Measurements from ENCODE around the gene NTM. TPM values are rescaled to one million over a fixed set of nuclear protein-coding genes. Genes with fewer than 3 reads are reported as not detected.
A peak's percentile ranks its signal among the peaks of the same experiment; 100 is the strongest.
"Not testable (repeated sequence)": the region's sequence is repeated elsewhere in the genome, so short reads cannot be mapped to it uniquely, and the experiment has no call there.

Gene NTM
- total RNA-seq, 1 experiment from 2014 or later = 16.4 TPM

DNA sequence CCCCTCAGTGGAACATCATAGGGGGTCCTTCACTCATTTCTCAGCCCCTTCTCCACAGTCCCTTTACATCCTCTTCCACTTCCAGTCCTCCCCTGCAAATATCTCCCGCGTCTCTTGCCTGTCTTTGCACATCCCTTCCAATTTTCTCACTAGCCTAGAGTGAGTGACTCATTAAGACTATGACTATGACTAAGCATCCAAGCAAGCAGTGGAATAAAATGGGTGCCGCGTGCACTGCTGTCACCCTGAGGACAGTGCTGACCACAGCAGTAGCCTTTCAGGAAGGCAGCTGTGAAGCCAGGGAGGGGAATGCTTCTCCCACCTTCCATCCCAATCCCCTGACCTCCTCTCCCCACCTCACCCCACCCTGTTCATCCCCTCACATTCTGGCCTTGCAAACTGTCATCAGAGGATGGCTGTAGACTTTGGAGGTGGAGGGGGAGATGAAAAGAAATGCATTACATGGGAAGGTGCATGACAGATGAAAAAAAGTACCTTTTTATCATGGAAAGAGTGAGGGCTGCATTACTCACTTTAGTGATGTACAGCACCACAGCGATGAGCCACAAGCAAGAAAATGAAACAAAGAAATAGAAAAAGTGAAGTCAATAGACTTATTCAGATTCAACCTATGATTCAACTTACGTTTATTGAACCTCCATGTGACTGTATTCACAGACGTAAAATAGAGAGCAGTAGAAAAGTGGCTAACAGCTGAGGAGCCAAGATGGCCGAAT, 948.2 kb downstream of the NTM start (continued):
- TF ChIP-seq ZNF671 (CRISPR knock-in tag; IDR thresholded peaks at IDR 0.05) = no peak

DNA sequence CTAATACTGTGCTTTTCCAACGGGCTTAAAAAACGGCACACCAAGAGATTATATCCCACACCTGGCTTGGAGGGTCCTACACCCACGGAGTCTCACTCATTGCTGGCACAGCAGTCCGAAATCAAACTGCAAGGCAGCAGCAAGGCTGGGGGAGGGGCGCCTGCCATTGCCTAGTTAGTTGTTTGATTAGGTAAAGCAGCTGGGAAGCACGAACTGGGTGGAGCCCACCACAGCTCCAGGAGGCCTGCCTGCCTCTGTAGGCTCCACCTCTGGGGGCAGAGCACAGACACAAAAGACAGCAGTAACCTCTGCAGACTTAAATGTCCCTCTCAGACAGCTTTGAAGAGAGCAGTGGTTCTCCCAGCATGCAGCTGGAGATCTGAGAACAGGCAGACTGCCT, 949.0 kb downstream of the NTM start:
- Mint-ChIP-seq H3K9me3 (peaks cover 12% of the 10 kb centered on the region), H3K4me1 (peaks cover 21% of the 10 kb centered on the region), H3K36me3 (peaks cover 17% of the 10 kb centered on the region)
- CTCF ChIA-PET = interaction anchor here (1.6 kb wide), 1 partner anchor 19 kb away, joined by 3 read pairs; no protein-coding TSS in a partner anchor
- DNase-seq (ENCODE audit: low spot score); H3K4me3 Mint-ChIP-seq; POLR2A ChIA-PET; H3K27me3 Mint-ChIP-seq (ENCODE audit: low read depth); H3K27ac Mint-ChIP-seq: not testable (repeated sequence)
- peak; percentile 36; the same call in 1 of the 2 replicates for ATAC-seq

DNA sequence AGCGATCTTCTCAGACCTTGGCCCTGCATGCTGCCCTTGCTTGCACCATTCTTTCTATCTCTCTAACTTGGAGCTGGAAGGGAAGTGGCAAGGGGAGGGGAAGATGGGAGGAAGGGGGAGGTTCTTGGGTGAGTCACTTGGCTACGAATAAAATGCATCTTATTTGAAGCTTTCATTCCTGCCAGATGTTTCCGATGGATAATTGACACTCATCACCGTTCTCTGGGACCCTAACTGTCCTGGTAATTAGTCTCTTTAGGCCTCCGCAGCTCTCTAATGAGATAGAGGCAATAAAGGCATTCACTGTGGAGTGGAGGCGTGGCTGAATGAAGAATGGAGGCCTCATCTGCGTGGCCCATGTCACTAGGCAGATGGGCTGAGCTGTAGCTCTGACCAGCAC, 960.1 kb downstream of the NTM start:
- peaks cover 2% of the 10 kb centered on the region; the same call in 1 of the 2 replicates for H3K27me3 Mint-ChIP-seq (ENCODE audit: low read depth)
- ATAC-seq = no peak

DNA sequence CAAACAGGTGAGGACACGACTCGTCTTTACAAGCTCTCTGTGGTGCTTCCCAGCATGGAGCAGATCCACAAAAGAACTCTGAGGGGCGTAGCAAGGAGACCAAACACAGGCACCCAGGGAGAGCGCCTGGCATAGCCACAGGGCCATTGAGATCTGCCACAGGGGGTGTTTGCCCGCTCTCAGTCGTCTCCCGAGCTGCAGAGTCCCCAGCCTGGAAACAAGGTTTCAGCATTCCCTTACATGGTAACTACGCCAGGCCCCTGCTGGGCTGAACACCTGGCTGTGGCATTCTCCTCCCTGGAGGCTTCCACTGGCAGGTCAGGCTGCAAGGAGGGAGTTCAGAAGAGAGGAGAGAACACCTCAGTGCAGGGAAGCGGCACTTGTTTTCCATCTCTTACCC, 962.1 kb downstream of the NTM start:
- no peaks in the 10 kb centered on the region for H3K36me3 Mint-ChIP-seq
- H3K4me3 Mint-ChIP-seq = no peak overlapping the region
- peaks cover 32% of the 10 kb centered on the region for H3K4me1 Mint-ChIP-seq
- peaks cover 2% of the 10 kb centered on the region; the same call in 1 of the 2 replicates for H3K27me3 Mint-ChIP-seq (ENCODE audit: low read depth)
- TF ChIP-seq, protein P1, sequence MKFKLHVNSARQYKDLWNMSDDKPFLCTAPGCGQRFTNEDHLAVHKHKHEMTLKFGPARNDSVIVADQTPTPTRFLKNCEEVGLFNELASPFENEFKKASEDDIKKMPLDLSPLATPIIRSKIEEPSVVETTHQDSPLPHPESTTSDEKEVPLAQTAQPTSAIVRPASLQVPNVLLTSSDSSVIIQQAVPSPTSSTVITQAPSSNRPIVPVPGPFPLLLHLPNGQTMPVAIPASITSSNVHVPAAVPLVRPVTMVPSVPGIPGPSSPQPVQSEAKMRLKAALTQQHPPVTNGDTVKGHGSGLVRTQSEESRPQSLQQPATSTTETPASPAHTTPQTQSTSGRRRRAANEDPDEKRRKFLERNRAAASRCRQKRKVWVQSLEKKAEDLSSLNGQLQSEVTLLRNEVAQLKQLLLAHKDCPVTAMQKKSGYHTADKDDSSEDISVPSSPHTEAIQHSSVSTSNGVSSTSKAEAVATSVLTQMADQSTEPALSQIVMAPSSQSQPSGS (CRISPR knock-in tag; IDR thresholded peaks at IDR 0.05; ENCODE audit: borderline replicate concordance, low read depth) = no peak
- TF ChIP-seq ZNF423 (CRISPR knock-in tag; IDR thresholded peaks at IDR 0.05) = peak; percentile 98
- TF ChIP-seq KAT7 (CRISPR knock-in tag; IDR thresholded peaks at IDR 0.05; ENCODE audit: borderline replicate concordance) = no peak
- TF ChIP-seq GABPB1 (CRISPR knock-in tag; IDR thresholded peaks at IDR 0.05) = no peak
- no peak for TF ChIP-seq JAZF1 (CRISPR knock-in tag; IDR thresholded peaks at IDR 0.05)
- DNase-seq (ENCODE audit: low spot score) (peak; percentile 44), ATAC-seq (peak; percentile 76)
- ChIA-PET CTCF (interaction anchor here (0.8 to 1.0 kb wide), 2 partner anchors 15 to 20 kb away, joined by 3 to 6 read pairs; no protein-coding TSS in a partner anchor), POLR2A (no interaction called here)
- H3K27ac Mint-ChIP-seq = no peak overlapping the region
- H3K9me3 Mint-ChIP-seq = no peaks in the 10 kb centered on the region

More for the DNA sequence above, 960.1 kb downstream of the NTM start:
- ChIA-PET POLR2A (no interaction called here), CTCF (interaction anchor here (2.2 to 2.8 kb wide), 3 partner anchors 18 to 204 kb away, joined by 5 to 14 read pairs (median 10); no protein-coding TSS in a partner anchor)
- peaks cover 32% of the 10 kb centered on the region for H3K4me1 Mint-ChIP-seq
- no peaks in the 10 kb centered on the region for H3K9me3 Mint-ChIP-seq
- DNase-seq (ENCODE audit: low spot score) = no peak
- H3K27ac Mint-ChIP-seq = no peak overlapping the region
- no peak for TF ChIP-seq CREB1 (CRISPR knock-in tag; IDR thresholded peaks at IDR 0.05)
- TF ChIP-seq ZNF121 (CRISPR knock-in tag; IDR thresholded peaks at IDR 0.05) = no peak
- TF ChIP-seq NFATC4 (CRISPR knock-in tag; IDR thresholded peaks at IDR 0.05) = no peak
- TF ChIP-seq, protein P2, sequence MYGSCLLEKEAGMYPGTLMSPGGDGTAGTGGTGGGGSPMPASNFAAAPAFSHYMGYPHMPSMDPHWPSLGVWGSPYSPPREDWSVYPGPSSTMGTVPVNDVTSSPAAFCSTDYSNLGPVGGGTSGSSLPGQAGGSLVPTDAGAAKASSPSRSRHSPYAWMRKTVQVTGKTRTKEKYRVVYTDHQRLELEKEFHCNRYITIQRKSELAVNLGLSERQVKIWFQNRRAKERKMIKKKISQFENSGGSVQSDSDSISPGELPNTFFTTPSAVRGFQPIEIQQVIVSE (CRISPR knock-in tag; IDR thresholded peaks at IDR 0.05; ENCODE audit: borderline replicate concordance) = no peak
- TF ChIP-seq ZNF219 (CRISPR knock-in tag; IDR thresholded peaks at IDR 0.05; ENCODE audit: borderline replicate concordance) = no peak
- TF ChIP-seq, protein P3, sequence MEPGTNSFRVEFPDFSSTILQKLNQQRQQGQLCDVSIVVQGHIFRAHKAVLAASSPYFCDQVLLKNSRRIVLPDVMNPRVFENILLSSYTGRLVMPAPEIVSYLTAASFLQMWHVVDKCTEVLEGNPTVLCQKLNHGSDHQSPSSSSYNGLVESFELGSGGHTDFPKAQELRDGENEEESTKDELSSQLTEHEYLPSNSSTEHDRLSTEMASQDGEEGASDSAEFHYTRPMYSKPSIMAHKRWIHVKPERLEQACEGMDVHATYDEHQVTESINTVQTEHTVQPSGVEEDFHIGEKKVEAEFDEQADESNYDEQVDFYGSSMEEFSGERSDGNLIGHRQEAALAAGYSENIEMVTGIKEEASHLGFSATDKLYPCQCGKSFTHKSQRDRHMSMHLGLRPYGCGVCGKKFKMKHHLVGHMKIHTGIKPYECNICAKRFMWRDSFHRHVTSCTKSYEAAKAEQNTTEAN (CRISPR knock-in tag; IDR thresholded peaks at IDR 0.05) = no peak
- TF ChIP-seq GABPB1 (CRISPR knock-in tag; IDR thresholded peaks at IDR 0.05) = no peak
- no peak for TF ChIP-seq RELA (CRISPR knock-in tag; IDR thresholded peaks at IDR 0.05; ENCODE audit: borderline replicate concordance)
- no peak for TF ChIP-seq FOXK1 (CRISPR knock-in tag; IDR thresholded peaks at IDR 0.05)
- no peak for TF ChIP-seq FOXP1 (CRISPR knock-in tag; IDR thresholded peaks at IDR 0.05; ENCODE audit: borderline replicate concordance)
- TF ChIP-seq, protein P4, sequence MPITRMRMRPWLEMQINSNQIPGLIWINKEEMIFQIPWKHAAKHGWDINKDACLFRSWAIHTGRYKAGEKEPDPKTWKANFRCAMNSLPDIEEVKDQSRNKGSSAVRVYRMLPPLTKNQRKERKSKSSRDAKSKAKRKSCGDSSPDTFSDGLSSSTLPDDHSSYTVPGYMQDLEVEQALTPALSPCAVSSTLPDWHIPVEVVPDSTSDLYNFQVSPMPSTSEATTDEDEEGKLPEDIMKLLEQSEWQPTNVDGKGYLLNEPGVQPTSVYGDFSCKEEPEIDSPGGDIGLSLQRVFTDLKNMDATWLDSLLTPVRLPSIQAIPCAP (CRISPR knock-in tag; IDR thresholded peaks at IDR 0.05) = no peak
- TF ChIP-seq SP1 (CRISPR knock-in tag; conservative IDR thresholded peaks at IDR 0.05) = no peak
- no peak overlapping the region for H3K4me3 Mint-ChIP-seq
- H3K36me3 Mint-ChIP-seq = no peaks in the 10 kb centered on the region
